Thymus (tissue), 11 donors: ENCODE measurements around the gene OPCML. TPM values are rescaled to one million over a fixed set of nuclear protein-coding genes. Genes with fewer than 3 reads are reported as not detected.

Experiments
- DNase-seq, 9 donors: peaks; one replicate each; pipeline ENCODE4 v3.0.0-alpha.2; 2013; ENCODE audit warnings: low spot score in 9 of 9, low read depth in 6 of 9, missing footprints in 1 of 9
- H3K27ac ChIP-seq, 2 donors: one replicate each; pipeline ENCODE4 v1.5.1; 2013; ENCODE audit warnings: control low read depth in 1 of 2, low read depth in 1 of 2, low read length in 1 of 2, mild to moderate bottlenecking in 1 of 2, moderate library complexity in 1 of 2
- H3K27me3 ChIP-seq, 2 donors: one replicate each; pipeline ENCODE4 v1.5.1; 2013; ENCODE audit warnings: low read length in 1 of 2; ENCODE audit not compliant: control insufficient read depth in 2 of 2, insufficient read depth in 1 of 2
- H3K36me3 ChIP-seq, 2 donors: one replicate each; pipeline ENCODE4 v1.5.1; 2013; ENCODE audit warnings: low read length in 1 of 2, mild to moderate bottlenecking in 1 of 2, moderate library complexity in 1 of 2; ENCODE audit not compliant: control insufficient read depth in 2 of 2, insufficient read depth in 2 of 2
- H3K4me1 ChIP-seq, 2 donors: one replicate each; pipeline ENCODE4 v1.5.1; 2013; ENCODE audit warnings: low read length in 2 of 2; ENCODE audit not compliant: control insufficient read depth in 2 of 2, insufficient read depth in 2 of 2
- H3K4me3 ChIP-seq, 2 donors: one replicate each; pipeline ENCODE4 v1.5.1; 2013; ENCODE audit warnings: low read length in 2 of 2, control low read depth in 1 of 2, mild to moderate bottlenecking in 1 of 2
- H3K9me3 ChIP-seq, 2 donors: one replicate each; pipeline ENCODE4 v1.5.1; 2013; ENCODE audit warnings: low read length in 1 of 2, mild to moderate bottlenecking in 1 of 2; ENCODE audit not compliant: control insufficient read depth in 2 of 2, insufficient read depth in 1 of 2
- WGBS: extraction: QIAGEN DNeasy Blood & Tissue Kit; methylation state at CpG from one replicate; pipeline ENCODE4 v1.1.7; 2013; 5-methylcytosine and 5-hydroxymethylcytosine counted together
- polyA plus RNA-seq: library from polyadenylated mRNA; stranded (reverse); fragments of 200-250 nt; gene quantifications from one replicate; pipeline ENCODE4 v1.2.3, GENCODE V29; 2013
- total RNA-seq: library from RNA; stranded (reverse); fragments of 120-200 nt; gene quantifications from one replicate; pipeline ENCODE4 v1.2.4, GENCODE V29; 2013
- donor health status: healthy.

The OPCML gene
- total and polyA plus RNA-seq, 2 donors = 0.07 to 0.09 TPM

DNA sequence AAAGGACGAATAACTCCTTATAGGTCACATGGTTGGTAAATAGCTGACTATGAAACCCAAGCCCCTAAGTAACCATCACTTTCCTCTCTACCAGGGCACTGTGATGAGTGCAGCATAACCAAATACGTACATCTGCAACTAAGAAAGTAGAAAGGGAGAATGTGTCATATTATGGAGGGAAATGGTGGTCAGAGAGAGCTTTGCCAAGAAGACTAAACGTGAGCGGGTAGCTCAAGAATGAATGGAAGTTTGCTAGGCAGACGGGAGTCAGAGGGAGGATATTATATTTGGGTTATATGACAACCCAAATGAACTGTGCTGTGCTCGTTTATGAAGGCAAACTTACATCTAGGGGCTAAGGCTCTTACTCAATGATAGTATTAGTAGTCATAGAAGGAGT, 537.3 kb downstream of the OPCML start:
- Histone ChIP-seq H3K4me1 (no peaks in the 10 kb centered on the region), H3K4me3 (no peak overlapping the region), H3K27ac (no peak overlapping the region), H3K36me3 (no peaks in the 10 kb centered on the region), H3K9me3 (peaks cover 0 to 1% of the 10 kb centered on the region in 2 donors), H3K27me3 (peaks cover 8 to 14% of the 10 kb centered on the region in 2 donors)
- no peak for DNase-seq
- 84% methylated on average over 6 of the region's 6 CpGs for WGBS

DNA sequence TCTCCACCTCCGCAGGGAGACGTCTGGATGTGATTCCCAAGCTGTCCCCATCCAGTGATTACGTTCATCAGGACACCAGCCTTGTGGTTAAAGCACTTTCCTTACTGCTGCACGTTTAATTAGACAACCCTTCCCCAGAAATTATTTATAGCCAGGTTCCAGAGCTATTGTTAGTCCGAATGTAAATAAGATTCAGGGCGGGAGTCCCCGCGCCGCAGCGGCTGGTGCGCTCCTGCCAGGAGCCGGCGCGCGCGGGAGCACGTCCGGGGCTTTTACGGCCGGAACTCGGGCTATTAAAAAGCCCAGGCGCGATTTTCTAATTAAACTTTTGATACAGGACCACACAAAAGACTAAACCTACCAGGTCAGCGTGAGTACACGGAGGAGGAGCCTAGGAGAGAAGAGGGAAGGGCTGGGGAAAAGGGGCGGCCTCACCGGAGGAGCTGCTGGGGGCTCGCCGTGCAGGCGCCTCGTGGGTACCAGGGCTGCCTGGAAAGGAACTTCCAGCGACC, 538.3 kb downstream of the OPCML start:
- H3K36me3 ChIP-seq = no peaks in the 10 kb centered on the region
- no peak for DNase-seq
- H3K4me3 ChIP-seq = no peak overlapping the region
- H3K4me1 ChIP-seq = no peaks in the 10 kb centered on the region
- no peaks in the 10 kb centered on the region for H3K9me3 ChIP-seq
- H3K27me3 ChIP-seq = peaks cover 8 to 14% of the 10 kb centered on the region in 2 donors
- no peak overlapping the region for H3K27ac ChIP-seq
- WGBS = 4% methylated on average over 32 of the region's 32 CpGs

DNA sequence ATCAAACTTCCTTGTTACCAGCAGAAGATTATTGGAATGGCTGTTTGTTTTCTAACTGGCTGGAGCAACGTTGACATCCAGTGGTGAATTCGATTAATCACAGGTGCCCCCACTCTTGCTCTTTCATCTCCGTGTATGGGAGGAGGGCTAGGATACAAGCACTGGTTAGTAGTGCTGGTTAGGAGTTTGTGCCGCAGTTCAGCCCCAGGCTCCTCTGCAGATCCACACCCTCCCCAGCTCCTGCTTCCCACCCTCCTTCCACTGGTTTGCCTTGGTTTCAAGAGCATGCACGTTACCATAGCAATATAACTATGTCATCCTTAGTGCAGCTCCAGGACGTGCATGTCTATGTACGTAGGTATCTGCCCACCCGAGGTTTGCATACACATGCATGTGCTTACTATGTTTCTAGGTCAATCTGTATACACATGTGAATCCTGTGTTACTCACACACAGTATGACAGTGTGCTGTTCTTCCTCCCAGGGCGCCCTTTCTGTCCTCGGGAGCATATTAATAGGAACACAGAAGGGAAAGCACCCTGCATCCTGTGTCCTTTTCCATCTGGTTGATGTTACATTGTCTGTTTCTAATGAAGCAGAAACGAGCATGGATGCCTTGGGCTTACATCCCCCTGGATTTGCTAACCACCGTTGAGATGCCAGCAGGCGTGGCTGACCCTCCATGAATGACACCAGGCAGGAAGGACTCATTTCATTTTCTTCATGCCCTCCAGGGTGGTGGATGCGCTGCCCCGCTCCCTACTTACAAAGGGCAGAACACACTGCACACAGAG, 539.3 kb downstream of the OPCML start:
- Histone ChIP-seq H3K27ac (no peak overlapping the region), H3K4me3 (no peak overlapping the region), H3K9me3 (no peaks in the 10 kb centered on the region), H3K4me1 (no peaks in the 10 kb centered on the region), H3K27me3 (peaks cover 8 to 14% of the 10 kb centered on the region in 2 donors), H3K36me3 (no peaks in the 10 kb centered on the region)
- WGBS = 55% methylated on average over 15 of the region's 15 CpGs
- no peak for DNase-seq

DNA sequence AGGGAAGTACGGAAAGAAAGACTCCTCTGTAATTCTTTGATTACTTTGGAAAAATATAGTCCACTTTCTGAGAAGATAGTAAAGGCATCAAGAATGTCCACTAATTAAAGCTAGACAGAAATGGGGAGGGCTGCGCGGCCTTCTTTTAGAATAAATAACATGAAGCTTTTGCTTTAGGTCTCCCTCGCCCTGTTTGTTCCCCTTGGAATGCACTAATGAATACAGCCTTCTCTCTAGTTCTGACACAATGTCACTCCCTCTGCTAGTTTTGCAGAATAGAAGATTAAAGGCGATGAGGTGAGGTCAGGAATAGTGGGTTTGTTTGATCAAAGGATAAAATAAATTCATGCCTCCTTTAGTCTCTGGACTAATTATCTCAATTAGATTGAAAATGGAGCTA, 543.9 kb downstream of the OPCML start:
- no peaks in the 10 kb centered on the region for H3K36me3 ChIP-seq
- H3K27me3 ChIP-seq = peaks cover 0 to 1% of the 10 kb centered on the region in 2 donors
- no peaks in the 10 kb centered on the region for H3K4me1 ChIP-seq
- no peak for DNase-seq
- WGBS = 94% methylated on average over 5 of the region's 5 CpGs
- no peak overlapping the region for H3K4me3 ChIP-seq
- H3K27ac ChIP-seq = no peak overlapping the region
- no peaks in the 10 kb centered on the region for H3K9me3 ChIP-seq

DNA sequence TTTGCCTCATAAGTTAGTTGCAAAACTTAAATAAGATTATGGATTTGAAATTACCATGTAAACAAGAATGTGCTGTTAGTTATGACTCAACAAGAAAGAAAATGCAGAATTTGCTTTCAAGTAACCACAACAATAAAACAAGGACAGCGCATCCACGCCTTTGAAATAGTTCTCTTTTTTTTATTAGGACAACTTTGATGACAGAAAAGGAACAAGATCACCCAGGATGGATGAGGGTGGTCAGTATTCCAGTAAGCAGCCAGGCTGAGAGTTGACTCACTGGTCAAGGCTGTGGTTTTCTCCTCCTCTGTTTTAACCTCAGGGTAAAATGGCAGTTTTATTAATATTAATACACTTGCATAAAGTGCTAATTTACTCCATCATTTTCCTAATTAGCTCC, 544.4 kb downstream of the OPCML start:
- Histone ChIP-seq H3K36me3 (no peaks in the 10 kb centered on the region), H3K9me3 (no peaks in the 10 kb centered on the region), H3K4me3 (no peak overlapping the region), H3K4me1 (no peaks in the 10 kb centered on the region), H3K27ac (no peak overlapping the region), H3K27me3 (no peaks in the 10 kb centered on the region)
- WGBS = 30% methylated on average over 2 of the region's 2 CpGs
- no peak for DNase-seq

DNA sequence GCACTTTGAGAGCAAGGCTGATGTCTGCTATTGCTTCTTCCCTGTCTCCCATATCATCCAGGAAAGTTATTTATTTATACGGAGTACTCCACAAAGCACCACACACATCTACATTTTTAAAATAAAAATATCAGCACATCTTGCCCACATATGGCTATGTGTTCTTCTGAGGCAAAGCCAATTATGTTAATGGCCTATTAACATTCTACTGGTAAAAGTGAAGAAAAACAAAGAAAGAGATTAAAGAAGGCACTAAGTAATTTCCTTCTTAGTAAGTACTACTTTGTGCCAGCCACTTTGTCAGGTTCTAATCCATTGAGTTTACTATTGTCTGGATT, 548.7 kb downstream of the OPCML start:
- H3K4me1 ChIP-seq = no peaks in the 10 kb centered on the region
- WGBS = 91% methylated on average over 1 of the region's 1 CpG

DNA sequence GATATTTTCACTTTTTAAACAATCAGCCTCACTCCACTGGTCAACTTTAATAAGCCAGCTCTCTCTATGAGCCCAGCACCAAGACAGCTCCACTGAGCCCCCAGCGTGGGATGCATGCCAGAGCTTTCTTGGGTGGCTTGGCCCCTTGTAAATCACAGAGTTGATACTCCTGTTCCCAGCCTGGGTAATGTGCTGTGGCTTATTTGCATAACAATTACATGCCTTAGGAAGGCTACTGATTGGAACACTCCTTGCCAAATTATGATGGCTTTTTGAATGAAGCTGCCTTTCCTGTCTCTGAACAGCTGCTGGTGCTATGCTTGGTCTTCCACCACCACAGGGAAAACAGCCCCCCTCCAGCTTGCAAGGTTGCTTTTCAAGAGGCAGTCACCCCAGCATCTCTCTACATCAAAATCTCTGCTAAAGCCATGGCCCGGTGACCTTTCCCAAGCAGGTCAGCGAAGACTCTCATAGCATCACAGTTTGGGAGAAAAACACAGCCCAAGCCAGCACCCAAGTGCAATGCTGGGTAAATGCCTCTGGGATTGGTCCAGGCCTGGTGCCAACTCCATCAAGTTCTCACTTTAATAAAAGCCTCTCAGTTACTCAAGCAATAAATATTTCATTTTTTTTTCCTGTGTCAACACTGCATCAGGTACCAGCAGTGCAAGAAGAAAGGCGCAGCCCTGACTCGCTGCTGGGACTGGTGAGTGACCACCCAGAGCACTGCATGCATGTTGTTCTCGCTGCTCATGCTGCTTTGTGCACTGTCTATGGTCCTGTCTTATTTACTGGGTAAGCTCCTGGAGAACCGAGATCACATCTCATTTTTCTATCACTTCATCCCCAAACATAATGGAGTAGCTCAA, 549.3 kb downstream of the OPCML start:
- Histone ChIP-seq H3K27ac (no peak overlapping the region), H3K4me1 (no peaks in the 10 kb centered on the region), H3K9me3 (no peaks in the 10 kb centered on the region), H3K36me3 (no peaks in the 10 kb centered on the region), H3K4me3 (no peak overlapping the region), H3K27me3 (no peaks in the 10 kb centered on the region)
- 87% methylated on average over 7 of the region's 7 CpGs for WGBS
- no peak for DNase-seq

More for the DNA sequence above, 548.7 kb downstream of the OPCML start:
- H3K27ac ChIP-seq = no peak overlapping the region
- DNase-seq = no peak
- no peak overlapping the region for H3K4me3 ChIP-seq
- H3K9me3 ChIP-seq = no peaks in the 10 kb centered on the region
- H3K36me3 ChIP-seq = no peaks in the 10 kb centered on the region
- no peaks in the 10 kb centered on the region for H3K27me3 ChIP-seq

DNA sequence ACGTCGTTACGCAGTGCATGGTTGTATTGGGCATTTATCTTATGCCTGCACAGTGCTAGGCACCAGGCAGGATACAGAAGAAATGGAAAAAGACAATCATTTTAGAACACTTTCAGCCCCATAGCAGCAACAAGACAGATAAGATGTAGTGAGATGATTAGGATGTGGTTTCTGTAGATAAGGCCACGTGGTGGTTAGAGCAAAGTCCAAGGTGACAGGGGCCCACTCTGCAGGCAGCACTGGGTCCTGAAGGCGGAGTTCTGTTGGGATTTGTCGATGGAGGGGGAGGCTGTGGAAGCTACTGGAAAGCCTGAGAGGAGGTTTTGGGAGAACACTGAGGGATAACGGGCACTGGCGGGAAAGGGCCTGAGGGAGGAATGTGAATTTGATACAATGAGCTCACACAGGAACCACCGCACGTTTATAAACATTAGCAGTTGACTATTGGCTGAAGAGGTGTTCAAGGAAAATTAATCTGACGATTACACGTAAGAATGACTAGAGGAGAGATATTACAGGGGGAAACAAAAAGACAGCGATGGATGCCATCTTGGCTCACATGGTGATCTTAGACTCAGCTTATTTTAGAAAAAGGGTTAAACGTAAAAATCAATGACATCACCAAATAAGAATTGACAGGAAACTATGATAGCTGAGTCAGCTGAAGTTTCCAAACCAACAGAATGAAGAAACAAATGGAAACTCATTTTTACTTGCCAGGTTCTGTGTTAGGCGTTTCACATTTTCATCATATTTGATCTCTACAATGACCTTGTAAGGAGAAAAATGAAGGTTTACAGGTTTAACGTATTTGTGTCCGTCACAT, 551.0 kb downstream of the OPCML start:
- Histone ChIP-seq H3K36me3 (no peaks in the 10 kb centered on the region), H3K4me1 (no peaks in the 10 kb centered on the region), H3K27ac (no peak overlapping the region), H3K27me3 (no peaks in the 10 kb centered on the region), H3K4me3 (no peak overlapping the region), H3K9me3 (no peaks in the 10 kb centered on the region)
- 88% methylated on average over 17 of the region's 17 CpGs for WGBS
- DNase-seq = no peak
